ENCODE data around the gene VTCN1.
"Not testable (repeated sequence)": the region's sequence is repeated elsewhere in the genome, so short reads cannot be mapped to it uniquely, and the experiment has no call there.

VTCN1 gene

DNA sequence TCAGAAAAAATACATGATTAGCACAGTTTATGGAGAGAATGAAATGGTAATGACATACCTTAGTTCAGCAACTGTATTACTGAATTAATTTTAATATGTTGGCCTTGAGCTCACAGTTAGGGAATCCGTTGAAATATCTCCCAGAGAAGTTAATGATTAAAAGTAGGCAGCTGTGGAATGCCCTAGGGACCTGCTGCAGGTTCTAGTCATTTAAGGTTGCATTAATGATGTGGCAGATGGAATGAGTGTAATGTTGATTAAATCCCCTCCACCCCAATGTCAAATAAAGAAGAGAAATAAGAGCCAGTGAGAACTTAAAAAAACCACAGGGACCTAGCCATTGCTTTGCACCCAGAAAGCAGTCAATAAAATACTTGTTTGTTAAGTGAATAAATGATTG is 48.8 kb downstream of the VTCN1 start:
- DNase-seq = no peak

DNA sequence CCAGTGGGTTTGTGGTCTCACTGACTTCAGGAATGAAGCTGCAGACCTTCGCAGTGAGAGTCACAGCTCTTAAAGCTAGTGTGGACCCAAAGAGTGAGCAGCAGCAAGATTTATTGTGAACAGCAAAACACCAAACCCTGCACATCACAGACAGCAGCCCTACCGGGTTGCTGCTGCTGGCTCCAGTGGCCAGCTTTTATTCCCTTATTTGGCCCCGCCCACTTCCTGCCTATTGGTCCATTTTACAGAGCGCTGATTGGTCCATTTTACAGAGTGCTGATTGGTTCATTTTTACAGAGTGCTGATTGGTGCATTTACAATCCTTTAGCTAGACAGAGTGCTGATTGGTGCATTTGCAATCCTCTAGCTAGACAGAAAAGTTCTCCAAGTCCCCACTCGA is 59.4 kb downstream of the VTCN1 start:
- not testable (repeated sequence) for DNase-seq

DNA sequence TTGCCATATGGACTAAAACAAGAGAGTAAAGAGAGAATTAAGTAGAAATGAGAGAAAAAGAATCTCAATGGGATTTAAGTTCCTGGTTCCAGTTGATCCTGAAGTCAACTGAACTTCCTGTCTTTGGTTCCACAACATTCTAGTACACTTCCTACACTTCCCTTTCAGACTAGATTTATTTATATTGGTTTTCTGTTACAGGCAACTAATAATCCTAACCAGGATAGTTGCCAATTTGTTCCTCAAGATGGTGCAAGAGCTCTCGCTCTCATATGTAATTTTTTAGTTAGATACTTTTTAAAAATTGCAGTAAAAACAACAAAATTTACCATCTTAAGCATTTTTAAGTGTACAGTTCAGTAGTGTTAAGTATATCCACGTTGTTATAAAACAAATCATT is 60.4 kb downstream of the VTCN1 start:
- no peak for DNase-seq

DNA sequence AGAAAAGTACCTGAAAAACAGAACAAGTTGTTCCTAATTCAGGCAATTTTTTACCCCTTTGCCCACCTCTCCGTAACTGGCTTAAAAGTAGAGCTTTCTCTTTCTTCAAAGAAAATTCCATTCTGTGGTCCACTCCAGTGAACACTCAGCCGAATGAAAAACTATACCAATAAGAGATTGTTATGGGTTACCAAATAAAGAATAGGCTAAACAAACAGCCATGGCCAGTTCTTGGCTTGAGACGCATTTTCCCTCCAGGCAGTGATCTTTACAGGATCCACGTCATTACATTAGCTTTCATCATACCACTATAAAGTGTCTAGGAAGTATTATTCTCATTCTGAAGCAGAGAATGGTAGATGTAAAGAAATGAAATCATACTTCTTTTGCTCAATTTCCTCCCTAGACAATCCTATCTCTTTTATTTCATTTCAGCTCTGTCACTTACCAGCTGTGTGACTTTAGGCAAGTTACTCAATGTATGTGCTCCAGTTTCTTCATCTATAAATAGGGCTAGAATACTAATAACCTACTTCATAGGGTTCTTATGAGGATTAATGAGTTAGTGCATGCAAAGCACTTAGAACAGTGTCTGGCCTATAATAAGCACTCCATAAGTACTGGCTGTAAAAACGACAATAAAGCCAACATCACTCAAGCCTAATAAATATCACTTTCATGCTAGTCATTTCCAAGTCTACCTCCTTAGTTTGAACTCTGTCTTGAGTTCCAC is 62.7 kb downstream of the VTCN1 start:
- DNase-seq = no peak

DNA sequence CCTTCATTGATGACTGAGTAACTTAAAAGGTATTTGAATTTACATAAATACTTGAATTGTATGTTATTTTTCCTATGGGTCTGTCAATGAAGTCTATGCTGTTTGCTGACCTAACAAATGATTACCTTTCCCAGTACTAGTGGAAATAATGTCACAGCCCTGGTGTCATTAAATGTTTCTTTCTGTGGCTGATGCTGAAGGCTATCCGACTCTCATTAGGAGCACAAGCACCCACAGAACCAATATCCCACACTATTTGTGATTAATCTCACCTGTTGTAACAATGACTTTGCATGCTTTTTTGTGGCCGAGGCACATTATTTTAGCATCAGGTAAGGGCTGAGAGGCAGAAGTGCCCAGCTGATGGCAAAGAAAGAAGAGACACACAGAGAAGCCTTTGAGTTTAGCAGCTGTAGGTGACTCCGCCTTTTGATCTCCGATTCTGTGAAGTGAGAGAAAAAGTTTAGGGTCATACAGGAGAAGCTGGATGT is 63.3 kb downstream of the VTCN1 start:
- no peak for DNase-seq

DNA sequence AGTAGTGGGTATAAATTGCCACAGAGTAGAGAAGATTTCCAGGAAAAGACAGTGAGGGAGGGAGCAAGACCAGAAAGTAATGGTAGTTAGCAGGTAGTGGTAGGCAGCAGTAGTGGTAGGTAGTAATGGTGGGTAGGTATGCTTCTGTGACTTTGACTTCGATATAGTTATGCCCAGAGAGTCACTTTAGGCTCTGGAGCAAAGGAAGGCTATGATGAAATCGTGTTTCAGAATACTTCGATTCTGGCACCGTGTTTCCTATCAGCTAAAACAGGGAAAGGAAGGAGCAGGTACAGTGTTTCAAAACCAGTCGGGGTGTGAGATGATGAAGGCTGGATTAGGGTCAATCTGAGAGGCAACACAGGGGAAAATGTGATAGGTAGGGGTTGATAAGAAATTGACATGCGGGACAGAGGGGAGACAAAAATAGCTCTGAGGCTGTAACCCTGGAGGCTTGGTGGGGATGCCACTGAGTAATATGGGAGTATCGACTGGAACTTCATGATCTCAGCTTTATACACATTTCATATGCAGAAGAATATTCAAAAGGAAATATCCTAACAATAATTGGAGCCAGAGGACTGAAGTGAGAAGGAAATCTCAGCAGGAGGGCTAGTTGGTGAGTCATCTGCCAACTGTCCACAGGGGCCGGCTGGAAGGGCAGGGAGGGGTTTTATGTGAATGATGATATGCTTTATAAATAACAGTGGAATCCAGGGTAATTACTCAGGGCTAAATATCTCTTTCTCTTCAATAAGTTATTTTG is 64.0 kb downstream of the VTCN1 start:
- DNase-seq = no peak

DNA sequence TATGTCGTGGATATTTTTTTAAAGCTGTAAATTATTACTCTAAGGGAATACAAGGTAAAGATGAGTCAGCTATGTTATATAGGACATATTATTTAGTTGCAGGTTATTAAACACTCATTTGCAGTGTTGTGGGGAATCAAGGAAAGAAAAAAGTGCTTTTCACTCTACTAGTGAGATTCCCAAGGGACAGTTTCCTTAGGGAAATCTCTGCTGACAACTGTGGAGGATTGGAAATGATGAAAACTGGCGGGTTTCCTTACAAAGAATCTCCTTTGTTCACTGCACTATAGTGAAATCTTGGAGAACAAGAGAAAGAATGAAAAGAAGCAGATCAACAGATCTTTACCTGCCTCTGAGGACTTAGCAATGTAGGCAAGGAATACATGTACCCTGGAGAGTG is 64.7 kb downstream of the VTCN1 start:
- no peak for DNase-seq

DNA sequence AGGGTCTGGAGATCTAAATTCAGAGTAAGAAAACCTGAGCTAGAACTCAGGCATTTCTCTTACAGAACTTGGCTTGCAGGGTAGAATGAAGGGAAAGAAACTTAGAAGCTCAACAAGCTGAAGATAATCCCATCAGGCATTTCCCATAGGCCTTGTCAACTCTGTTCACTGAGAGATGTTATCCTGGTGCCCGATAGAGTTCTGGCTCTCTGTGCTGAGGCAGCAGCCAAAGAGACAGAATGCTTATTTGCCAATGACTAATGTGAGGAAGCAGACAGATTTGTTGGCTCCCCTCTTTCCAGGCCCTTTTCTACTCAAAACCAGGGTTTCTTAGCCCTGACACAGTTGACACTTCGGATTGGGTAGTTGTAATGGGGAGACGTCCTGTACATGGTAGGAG is 66.9 kb downstream of the VTCN1 start:
- DNase-seq = no peak

DNA sequence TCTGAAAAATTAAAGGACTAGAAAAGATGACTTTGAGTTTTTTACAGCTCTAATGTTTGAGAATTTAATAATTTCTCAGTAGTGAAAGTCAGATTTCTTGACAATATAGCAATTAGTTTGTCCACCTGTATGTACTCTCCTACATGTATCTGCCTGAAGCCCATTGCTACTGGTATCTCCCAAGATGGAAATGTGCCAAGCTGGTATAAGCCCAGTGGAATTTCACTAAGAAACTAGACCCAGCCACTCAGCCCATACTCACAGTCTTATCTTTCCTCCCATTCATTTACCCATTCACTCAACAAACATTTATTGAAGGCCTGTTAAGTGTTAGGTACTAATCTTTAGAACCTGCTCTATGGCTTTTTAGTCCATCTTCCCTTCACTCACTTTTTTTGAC is 67.6 kb downstream of the VTCN1 start:
- DNase-seq = no peak

DNA sequence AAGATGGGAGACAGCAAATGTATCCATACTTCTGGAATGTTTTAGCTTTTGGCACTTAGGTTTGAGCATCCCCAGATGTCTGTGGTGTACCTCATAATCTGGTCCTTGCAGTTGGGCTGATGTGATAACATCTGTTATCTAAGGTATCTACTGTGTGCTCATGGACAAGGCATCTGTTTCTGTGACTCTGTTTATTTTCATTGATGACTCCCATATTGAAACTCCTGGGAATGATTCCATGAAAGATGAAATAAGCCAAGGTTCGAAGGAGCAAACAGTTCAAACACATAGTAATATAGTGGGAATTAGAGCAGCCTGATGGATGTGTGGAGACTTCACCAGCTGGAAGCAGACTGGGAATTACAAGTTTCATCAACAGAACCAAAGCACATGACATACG is 68.5 kb downstream of the VTCN1 start:
- no peak for DNase-seq

DNA sequence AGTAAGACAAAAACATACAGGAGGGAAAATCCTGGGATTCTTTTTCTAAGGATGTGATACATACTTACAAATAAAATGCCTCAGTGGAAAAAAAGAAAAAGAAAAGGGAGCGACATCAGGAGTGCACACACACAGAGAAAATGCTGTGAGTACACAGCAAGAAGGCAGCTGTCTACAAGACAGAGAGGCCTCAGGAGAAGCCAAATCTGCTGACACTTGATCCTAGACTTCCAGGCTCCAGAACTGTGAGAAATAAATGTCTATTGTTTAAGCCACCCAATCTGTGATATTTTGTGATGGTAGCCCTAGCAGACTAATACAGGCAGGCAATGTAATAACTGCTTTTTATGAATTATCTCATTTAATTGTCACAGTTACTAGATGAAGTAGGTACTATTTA is 72.2 kb downstream of the VTCN1 start:
- no peak for DNase-seq

DNA sequence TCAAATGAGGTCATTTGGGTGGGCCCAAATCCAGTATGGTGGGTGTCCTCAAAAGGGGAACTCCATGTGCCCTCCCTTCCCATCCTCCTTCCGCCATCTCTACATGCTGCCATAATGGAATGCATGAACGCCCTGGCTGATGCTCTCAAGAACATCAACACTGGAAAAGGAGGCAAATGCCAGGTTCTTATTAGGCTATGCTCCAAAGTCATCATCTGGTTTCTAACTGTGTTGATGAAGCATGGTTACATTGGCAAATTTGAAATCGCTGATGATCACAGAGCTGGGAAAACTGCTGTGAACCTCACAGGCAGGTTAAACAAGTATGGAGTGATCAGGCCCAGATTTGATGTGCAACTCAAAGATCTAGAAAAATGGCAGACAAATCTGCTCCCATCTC is 72.6 kb downstream of the VTCN1 start:
- no peak for DNase-seq

DNA sequence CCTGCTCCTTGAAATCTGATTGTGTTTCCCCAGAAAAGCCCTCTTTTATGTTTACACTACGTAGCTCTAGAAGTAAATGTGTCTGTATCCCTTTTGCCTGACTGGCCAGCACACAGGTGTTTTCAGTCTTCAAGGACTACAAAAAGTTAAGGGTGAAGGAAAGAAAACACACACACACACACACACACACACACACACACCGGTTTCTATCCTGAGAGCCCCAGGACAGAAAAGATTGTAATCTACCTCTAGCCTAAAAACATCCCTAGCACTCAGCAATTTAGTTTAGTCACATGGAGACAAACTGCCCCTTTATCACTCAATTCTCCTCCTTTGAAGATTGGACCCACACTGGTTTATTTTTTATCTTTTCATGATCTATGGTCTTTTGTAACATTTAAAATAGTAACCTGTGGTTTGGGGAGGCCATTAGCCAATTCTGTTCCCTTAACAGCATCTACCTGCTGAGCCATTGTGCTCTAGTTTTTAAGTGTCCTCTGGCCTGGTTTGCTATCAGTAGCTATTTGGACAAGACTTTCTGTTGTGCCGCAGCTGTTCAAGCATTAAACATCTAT is 73.4 kb downstream of the VTCN1 start:
- DNase-seq = no peak

DNA sequence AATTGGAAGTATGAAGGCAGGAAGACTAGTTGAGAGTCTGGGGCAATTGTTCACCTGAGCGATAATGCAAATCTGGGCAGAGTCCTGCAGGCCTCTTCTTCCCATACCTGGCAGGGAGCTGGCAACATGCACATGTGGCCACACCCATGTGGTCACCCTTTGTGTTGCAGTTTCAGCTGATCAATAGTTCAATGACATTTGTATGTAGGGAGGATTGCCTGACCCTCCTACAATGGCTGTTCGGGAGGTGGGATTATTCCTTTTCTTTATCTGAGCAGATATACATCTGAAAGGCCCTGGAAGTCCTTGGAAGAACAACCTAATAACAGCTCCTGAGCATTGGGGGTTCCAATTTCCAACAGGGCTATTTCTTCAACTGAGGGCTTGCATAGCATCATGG is 74.0 kb downstream of the VTCN1 start:
- no peak for DNase-seq

DNA sequence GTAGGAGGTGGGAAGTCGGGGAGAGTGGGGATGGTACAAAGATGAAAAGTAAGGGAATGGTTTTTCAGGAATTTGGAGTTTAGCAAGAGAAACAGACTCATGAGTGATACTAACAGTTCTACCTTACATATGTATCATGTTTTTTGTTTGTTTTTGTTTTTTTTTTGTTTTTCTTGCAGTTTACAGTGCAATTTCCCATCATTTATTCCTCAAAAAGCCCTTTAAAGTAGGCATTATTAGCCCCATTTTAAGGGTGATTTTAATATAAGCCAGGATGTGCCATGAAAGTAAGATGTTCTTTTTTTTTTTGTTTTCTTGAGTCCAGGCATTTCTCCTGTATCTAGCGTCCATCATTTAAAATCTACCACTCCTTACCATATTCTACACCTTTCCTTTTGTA is 75.4 kb downstream of the VTCN1 start:
- no peak for DNase-seq

DNA sequence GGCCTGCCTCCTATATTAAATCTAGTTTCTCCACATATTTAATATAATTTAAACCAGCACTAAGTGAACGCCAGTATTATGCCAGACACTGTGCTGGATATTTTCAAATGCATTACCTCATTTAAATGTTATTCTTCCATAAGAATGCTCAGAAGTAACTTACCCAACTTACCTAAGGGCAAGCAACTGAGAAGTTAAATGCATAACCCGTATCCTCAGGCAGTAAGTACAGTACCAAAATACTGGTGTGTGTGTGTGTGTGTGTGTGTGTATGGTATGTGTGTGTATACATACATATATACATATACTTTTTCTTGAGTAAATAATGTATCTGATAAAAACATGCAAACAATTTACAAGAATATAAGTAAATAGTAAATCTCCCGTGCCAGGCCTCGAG is 80.2 kb downstream of the VTCN1 start:
- no peak for DNase-seq

DNA sequence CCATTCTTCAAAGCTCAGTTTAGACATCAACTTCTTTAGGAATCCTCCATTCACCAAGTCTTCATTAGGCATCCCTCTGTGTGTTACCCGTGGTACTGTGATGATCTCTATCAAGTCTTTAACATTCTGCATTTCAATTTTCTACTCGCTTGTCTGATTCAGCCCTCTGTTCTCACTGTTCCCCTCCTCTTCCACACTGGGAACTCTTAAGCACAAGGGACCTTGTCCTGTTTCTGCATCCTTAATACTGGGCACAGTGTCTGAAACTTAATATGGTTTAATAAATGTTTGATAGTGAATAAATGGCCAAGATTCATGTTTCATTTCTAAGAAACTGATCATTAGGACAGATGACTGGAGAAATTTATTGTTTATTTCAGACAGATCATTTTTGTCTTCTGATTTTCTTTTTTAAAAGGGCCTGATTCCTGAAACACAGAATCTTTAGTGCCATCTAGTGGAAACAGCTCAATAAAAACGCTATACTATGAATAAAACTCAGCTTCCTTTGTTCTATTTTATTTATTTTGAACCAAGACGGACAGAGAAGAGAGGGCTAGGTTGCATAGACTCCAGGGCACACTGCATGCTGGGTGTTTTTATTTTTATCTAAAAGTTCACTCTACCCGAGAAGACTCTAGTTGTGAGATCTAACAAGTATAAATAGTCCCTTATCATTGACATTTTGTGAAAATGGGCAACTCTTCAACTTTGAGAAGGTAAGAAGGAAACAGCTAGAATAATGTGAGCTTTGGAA is 82.2 kb downstream of the VTCN1 start:
- peak; percentile 40 for DNase-seq

DNA sequence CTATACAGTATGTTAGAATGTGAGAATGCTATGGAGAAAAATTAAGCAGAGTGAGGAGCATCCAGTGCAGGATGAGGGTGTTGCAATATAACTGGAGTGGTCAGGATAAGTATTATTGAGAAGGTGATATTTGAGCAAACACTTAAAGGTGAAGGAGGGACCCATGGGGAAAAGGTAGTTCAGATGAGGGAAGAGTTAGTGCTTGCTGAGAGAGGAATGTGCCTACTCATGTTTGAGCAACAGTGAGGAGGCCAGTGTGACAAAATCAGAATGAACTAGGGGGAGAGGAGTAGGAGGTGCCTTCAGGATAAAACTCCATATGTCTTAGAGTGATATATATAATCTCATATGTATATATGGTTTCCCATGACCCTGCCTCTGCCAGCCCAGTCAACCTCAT is 82.9 kb downstream of the VTCN1 start:
- DNase-seq = no peak

DNA sequence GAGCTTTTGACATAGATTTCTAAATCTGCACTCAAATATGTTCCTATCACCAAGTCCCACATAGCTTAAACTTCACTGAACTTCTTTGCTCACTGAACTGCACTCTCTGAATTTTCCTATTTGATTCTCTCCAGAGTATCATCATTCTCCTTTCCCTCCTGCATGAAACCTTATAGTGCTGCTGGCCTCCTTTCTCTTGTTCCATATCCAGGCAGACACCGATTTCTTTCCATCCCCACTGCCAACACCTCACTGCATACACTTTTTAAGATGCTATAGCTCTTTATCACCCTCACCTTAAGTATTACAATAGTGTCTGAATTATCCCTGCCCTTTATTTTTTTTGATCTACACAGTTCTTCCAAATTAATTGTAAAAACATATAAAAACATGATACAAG is 86.1 kb downstream of the VTCN1 start:
- no peak for DNase-seq

DNA sequence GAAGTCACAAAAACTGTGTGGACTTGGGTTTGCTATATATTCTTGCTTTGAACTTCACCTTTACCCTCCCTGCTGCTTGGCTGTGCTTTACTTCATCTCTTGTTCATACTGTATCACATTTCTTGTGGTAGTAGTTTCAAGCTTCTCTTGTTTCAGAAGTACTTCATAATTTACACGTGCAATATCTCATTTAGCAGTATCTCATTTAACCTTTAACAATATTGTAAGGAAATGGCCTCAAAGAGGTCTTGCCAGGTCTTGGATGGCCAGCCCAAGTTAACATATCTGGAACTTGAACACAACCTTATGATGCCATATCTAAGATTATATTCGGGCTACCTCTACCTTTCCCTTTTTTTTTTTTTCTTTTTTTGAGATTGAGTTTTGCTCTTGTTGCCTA is 87.5 kb downstream of the VTCN1 start:
- no peak for DNase-seq

DNA sequence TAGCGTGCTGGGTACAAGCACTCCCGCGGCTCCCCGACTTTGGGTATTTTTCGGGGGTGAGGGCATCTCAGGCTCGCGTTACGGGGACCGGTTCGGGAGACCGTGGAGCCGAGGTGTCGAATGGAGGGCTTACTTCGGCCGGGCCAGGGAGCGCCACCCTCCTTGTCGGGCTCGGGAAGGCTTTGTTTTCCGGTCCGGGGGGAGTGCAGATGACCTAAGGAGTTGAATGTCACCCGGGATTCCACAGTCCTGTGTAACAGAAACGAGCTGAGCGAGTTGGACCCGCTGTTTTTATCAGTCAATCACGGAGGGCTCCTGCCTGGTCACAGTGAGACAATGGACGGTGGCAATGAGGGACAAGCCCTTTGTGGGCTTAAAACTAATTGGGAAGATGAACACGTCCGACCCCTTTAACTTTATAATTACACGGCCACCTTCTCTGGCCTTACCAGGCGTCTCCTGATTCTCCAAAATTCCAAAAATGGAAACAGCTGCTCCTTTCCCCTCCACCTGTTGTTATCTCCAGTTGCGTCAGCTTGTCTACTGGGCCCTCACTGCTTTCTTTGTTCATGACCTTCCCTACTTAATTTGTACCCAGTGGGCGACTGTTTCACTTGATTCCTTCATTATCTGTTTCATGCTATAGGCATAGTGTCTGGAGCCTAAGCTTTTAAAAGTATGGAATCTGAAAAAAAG is 88.2 kb downstream of the VTCN1 start:
- no peak for DNase-seq

DNA sequence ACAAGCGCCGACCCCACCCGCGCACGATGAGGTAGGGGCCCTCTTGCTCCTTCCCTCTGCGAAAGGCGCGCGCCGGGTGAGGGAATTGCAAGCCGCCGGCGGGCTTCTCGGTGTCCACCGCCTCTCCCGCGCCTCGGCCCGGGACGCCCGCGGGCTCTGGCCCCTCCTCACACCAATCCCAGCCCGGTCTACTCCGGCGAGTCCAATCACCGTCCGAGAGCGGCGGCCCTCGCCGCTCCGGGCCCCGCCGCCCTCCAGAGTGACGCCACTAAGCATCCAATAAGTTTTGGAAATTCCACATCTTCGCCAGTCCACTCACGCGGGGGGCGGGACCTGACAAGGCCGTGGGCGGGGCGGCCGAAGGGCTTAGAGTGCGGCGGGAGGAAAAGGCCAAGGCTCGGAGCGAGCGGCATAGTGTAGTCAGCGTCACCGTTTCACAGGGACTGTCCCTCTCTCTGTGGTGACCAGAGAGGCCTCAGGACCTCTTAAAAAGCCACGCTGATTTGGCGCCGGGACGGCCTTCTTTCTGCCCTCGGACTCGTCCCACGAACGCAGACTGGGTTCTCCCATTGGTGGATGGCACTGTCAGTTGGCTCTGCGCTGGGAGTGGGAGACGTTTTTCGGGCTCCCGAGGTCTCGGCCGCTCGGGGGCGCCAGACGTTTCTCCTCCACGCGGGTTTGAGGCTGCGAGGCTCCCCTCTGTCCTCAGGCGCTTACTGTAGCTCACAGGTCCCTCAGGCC is 89.0 kb downstream of the VTCN1 start, which contains the start of gene TRIM45:
Gene TRIM45, minus strand, starts transcription at position 161 of the 741 bp plus-strand sequence. CDS start 548 bp downstream, outside the sequence.
- peak; percentile 88 for DNase-seq
